PC-3 (cell line): ENCODE results near the gene MT1X. TPM values are rescaled to one million over a fixed set of nuclear protein-coding genes. Genes with fewer than 3 reads are reported as not detected.

Experiments used
- ATAC-seq: fragments of 200-7000 bp; cut with Tn5 transposase; 2 replicates; pipeline ENCODE4 v1.9.1; 2020; ENCODE audit warnings: mild to moderate bottlenecking, moderate library complexity
- BruUV-seq: library from RNA; stranded (reverse); fragments of 400-500 nt; replicated peaks from 2 replicates; lab custom pipeline; 2021; lab: Mats Ljungman, UMichigan
- CTCF ChIA-PET: fragments of 300-600 bp; sonication (Branson Sonifier 250); formaldehyde crosslinking; loops from one replicate; lab custom pipeline; 2022; ENCODE audit warnings: antibody characterized with exemption; lab: Charles Lee
- POLR2A ChIA-PET: fragments of 300-600 bp; sonication (Branson Sonifier 250); formaldehyde crosslinking; loops from one replicate; lab custom pipeline; 2022; ENCODE audit warnings: antibody characterized with exemption; ENCODE audit not compliant: unreplicated experiment; lab: Charles Lee
- DNase-seq: peaks from one replicate; pipeline ENCODE4 v3.0.0-alpha.2; 2015
- H2AFZ ChIP-seq: fragments of 300-600 bp; sonication (generic); 2 replicates; pipeline ENCODE4 v1.6.0; 2016; ENCODE audit warnings: antibody characterized with exemption, low read length
- H3F3A ChIP-seq: fragments of 300-600 bp; sonication (generic); one replicate; pipeline ENCODE4 v1.6.0; 2017; ENCODE audit warnings: antibody characterized with exemption, low read length, control low read depth, mild to moderate bottlenecking; ENCODE audit not compliant: unreplicated experiment
- H3K27ac ChIP-seq: fragments of 300-600 bp; sonication (generic); 2 replicates; pipeline ENCODE4 v1.5.1; 2016; ENCODE audit warnings: mild to moderate bottlenecking, low read length
- H3K27me3 ChIP-seq: fragments of 300-600 bp; sonication (generic); 2 replicates; pipeline ENCODE4 v1.6.1; 2016; ENCODE audit warnings: low read length, mixed read lengths
- H3K36me3 ChIP-seq: fragments of 300-600 bp; sonication (generic); 2 replicates; pipeline ENCODE4 v1.6.1; 2016; ENCODE audit warnings: low read depth, mixed run types, low read length, mixed read lengths
- H3K4me1 ChIP-seq: fragments of 300-600 bp; sonication (generic); 2 replicates; pipeline ENCODE4 v1.5.1; 2016; ENCODE audit warnings: low read length; ENCODE audit not compliant: insufficient read depth
- H3K4me2 ChIP-seq: fragments of 300-600 bp; sonication (generic); 2 replicates; pipeline ENCODE4 v1.6.0; 2016; ENCODE audit warnings: low read length
- H3K4me3 ChIP-seq: fragments of 300-600 bp; sonication (generic); 2 replicates; pipeline ENCODE4 v1.5.1; 2016; ENCODE audit warnings: mild to moderate bottlenecking, low read length, mixed read lengths
- H3K79me2 ChIP-seq: fragments of 300-600 bp; sonication (generic); 2 replicates; pipeline ENCODE4 v1.6.1; 2017; ENCODE audit warnings: low read length, mixed read lengths
- H3K9ac ChIP-seq: fragments of 300-600 bp; sonication (generic); 2 replicates; pipeline ENCODE4 v1.6.0; 2016; ENCODE audit warnings: mild to moderate bottlenecking, low read length
- H3K9me2 ChIP-seq: fragments of 300-600 bp; sonication (generic); replicated peaks from 2 replicates; pipeline ENCODE4 v1.6.1; 2016; ENCODE audit warnings: mixed run types, low read length, mixed read lengths
- H3K9me3 ChIP-seq: fragments of 300-600 bp; sonication (generic); 2 replicates; pipeline ENCODE4 v1.6.1; 2016; ENCODE audit warnings: low read length, mixed read lengths
- H4K20me1 ChIP-seq: fragments of 300-600 bp; sonication (generic); 2 replicates; pipeline ENCODE4 v1.6.1; 2016; ENCODE audit warnings: low read length, mixed read lengths
- CTCF ChIP-seq: fragments of 300-600 bp; sonication (generic); conservative IDR thresholded peaks from 2 replicates; pipeline ENCODE4 v1.5.1; 2017; ENCODE audit warnings: antibody characterized with exemption, low read depth, mild to moderate bottlenecking, low read length
- EZH2 ChIP-seq: fragments of 300-600 bp; sonication (generic); IDR thresholded peaks from one replicate; pipeline ENCODE4 v1.6.1; 2017; ENCODE audit warnings: antibody characterized with exemption, mild to moderate bottlenecking, low read length; ENCODE audit not compliant: unreplicated experiment
- EZH2phosphoT487 ChIP-seq: fragments of 300-600 bp; sonication (generic); IDR thresholded peaks from 2 replicates; pipeline ENCODE4 v1.6.1; 2018; ENCODE audit warnings: mild to moderate bottlenecking, antibody characterized with exemption, low read length, borderline replicate concordance
- intact Hi-C: fragments of 100-400 bp; cut with micrococcal nuclease; formaldehyde crosslinking; loops from 2 replicates; pipeline ENCODE4 v1.9.0; 2023
- total RNA-seq: library from RNA; depleted of rRNA; stranded (reverse); fragments of >200 nt; gene quantifications from 2 replicates; pipeline ENCODE4 v1.2.3, GENCODE V29; 2014

Gene MT1X
- total RNA-seq, 1 experiment from 2014 or later, result 120 TPM

GRCh38 chr16:56657555-56658326 is 24.5 kb upstream of the MT1X start, which contains the start of gene MT1F:
TSS of gene MT1F (plus strand) at chr16:56657959. CDS start at chr16:56658059, 100 bp downstream.
- H3K4me2 ChIP-seq, result peak within 1 kb of the TSS; percentile 98
- ChIA-PET POLR2A (interaction anchor here (0.6 kb wide), 1 partner anchor 54 kb away, joined by 9 read pairs; no protein-coding TSS in a partner anchor), CTCF (interaction anchor here (0.6 to 0.7 kb wide), 3 partner anchors 48 to 206 kb away, joined by 3 to 6 read pairs (median 5); partner anchors contain the start of genes NUDT21 and OGFOD1)
- H3K27ac ChIP-seq, result 0 out of 2 replicates have a peak within 1 kb of the TSS, but pooled peaks have one; percentile 1
- H3K9me2 ChIP-seq, result no peaks in the 10 kb centered on the region
- H2AFZ ChIP-seq, result peak within 1 kb of the TSS; percentile 94
- peak within 1 kb of the TSS; percentile 83 for H3K4me3 ChIP-seq
- H4K20me1 ChIP-seq, result no peaks in the 10 kb centered on the region
- intact Hi-C loops, result loop anchor here (10.0 kb wide), 1 partner anchor 53 kb away; the partner anchor contains the start of gene MT2A
- ATAC-seq (peak; percentile 94), DNase-seq (peak; percentile 76)
- H3K79me2 ChIP-seq, result no peaks in the 10 kb centered on the region
- no peaks in the 10 kb centered on the region for H3K9me3 ChIP-seq
- peak within 1 kb of the TSS; percentile 51 for H3K9ac ChIP-seq
- H3K4me1 ChIP-seq, result peaks cover 9% of the 10 kb centered on the region; the same call in 1 of the 2 replicates
- H3F3A ChIP-seq, result no peaks in the 10 kb centered on the region
- TF ChIP-seq CTCF (no peak), EZH2phosphoT487 (no peak), EZH2 (no peak)
- no peaks in the 10 kb centered on the region for H3K36me3 ChIP-seq
- BruUV-seq, result TSS peak; percentile 80
- no peaks in the 10 kb centered on the region for H3K27me3 ChIP-seq

GRCh38 chr16:56658327-56658875 is 23.9 kb upstream of the MT1X start:
- H4K20me1 ChIP-seq, result no peaks in the 10 kb centered on the region
- POLR2A ChIA-PET, result no interaction called here
- no peaks in the 10 kb centered on the region for H3K9me3 ChIP-seq
- H3K36me3 ChIP-seq, result no peaks in the 10 kb centered on the region
- peaks cover 9% of the 10 kb centered on the region; the same call in 1 of the 2 replicates for H3K4me1 ChIP-seq
- TF ChIP-seq CTCF, result no peak
- no peak for TF ChIP-seq EZH2
- no peak for TF ChIP-seq EZH2phosphoT487
- H3F3A ChIP-seq, result no peaks in the 10 kb centered on the region
- BruUV-seq, result no TSS peak
- peak overlapping the region; percentile 94 for H2AFZ ChIP-seq
- H3K27me3 ChIP-seq, result no peaks in the 10 kb centered on the region
- CTCF ChIA-PET, result interaction anchor here (0.6 kb wide), 1 partner anchor 207 kb away, joined by 3 read pairs; the partner anchor contains the start of genes NUDT21 and OGFOD1
- ATAC-seq (no peak), DNase-seq (no peak)
- no peak overlapping the region for H3K27ac ChIP-seq
- H3K4me2 ChIP-seq, result peak overlapping the region; percentile 98
- H3K9ac ChIP-seq, result peak overlapping the region; percentile 51; the same call in 1 of the 2 replicates
- no peaks in the 10 kb centered on the region for H3K9me2 ChIP-seq
- H3K79me2 ChIP-seq, result no peaks in the 10 kb centered on the region
- intact Hi-C loops, result loop anchor here (10.0 kb wide), 1 partner anchor 54 kb away; the partner anchor contains the start of gene MT2A
- H3K4me3 ChIP-seq, result peak overlapping the region; percentile 83
